A549 (cell line): Measurements from ENCODE around the gene IGF2. TPM values are rescaled to one million over a fixed set of nuclear protein-coding genes. Genes with fewer than 3 reads are reported as not detected.

Experiments used
- ATAC-seq, 2 experiments: fragments of 200-7000 bp in 1 of 2; fragments of >200 bp in 1 of 2; cut with Nextera tagmentation in 1 of 2; cut with Tn5 transposase in 1 of 2; 3 replicates each; pipeline versions ENCODE4 v1.8.0 to v1.9.1; 2018 to 2020; ENCODE audit warnings: mild to moderate bottlenecking in 1 of 2, moderate library complexity in 1 of 2
- CTCF ChIA-PET: fragments of 300-600 bp; sonication (Branson Sonifier 250); formaldehyde crosslinking; extraction: SDS; loops from one replicate; lab custom pipeline; 2021; ENCODE audit warnings: antibody characterized with exemption, inconsistent platforms; lab: Yijun Ruan, JAX
- POLR2A ChIA-PET: fragments of 350-600 bp; formaldehyde crosslinking; extraction: SDS; loops from one replicate; lab custom pipeline; 2021; ENCODE audit warnings: antibody characterized with exemption, inconsistent platforms; lab: Yijun Ruan, JAX
- DNase-seq, 2 experiments: peaks; one replicate each; pipeline versions ENCODE4 v3.0.0 to v3.0.0-alpha.2; 2011 to 2016; ENCODE audit warnings: low read depth in 1 of 2, low spot score in 1 of 2
- FAIRE-seq: peaks from 2 replicates; lab custom pipeline; 2011; peaks lifted over from hg19 to GRCh38; lab: Jason Lieb, UNC
- H3K27ac ChIP-seq, 2 experiments: fragments of >200 bp; sonication (Bioruptor Twin); formaldehyde crosslinking; 3 replicates each; pipeline ENCODE4 v1.5.1; 2016 to 2017
- H3K4me1 ChIP-seq: fragments of >200 bp; sonication (Bioruptor Twin); formaldehyde crosslinking; 3 replicates; pipeline ENCODE4 v1.6.1; 2016
- H3K4me2 ChIP-seq: fragments of >200 bp; sonication (Bioruptor Twin); formaldehyde crosslinking; 3 replicates; pipeline ENCODE4 v1.6.1; 2016
- H3K4me3 ChIP-seq: fragments of >200 bp; sonication (Bioruptor Twin); formaldehyde crosslinking; 3 replicates; pipeline ENCODE4 v1.5.1; 2016
- H3K9me3 ChIP-seq: fragments of >200 bp; sonication (Bioruptor Twin); formaldehyde crosslinking; 3 replicates; pipeline ENCODE4 v1.6.1; 2016
- BHLHE40 ChIP-seq: IDR thresholded peaks from 2 replicates; pipeline ENCODE4 v1.6.1; 2012; ENCODE audit warnings: low read depth, low read length, inconsistent platforms
- CHD2 ChIP-seq: fragments of 150-350 bp; IDR thresholded peaks from 2 replicates; pipeline ENCODE4 v1.6.1; 2014; ENCODE audit warnings: low read length; ENCODE audit not compliant: partially characterized antibody
- EHF ChIP-seq: fragments of 250-450 bp; sonication (Bioruptor Pico); IDR thresholded peaks from 2 replicates; pipeline ENCODE4 v1.5.0; 2020; ENCODE audit warnings: mild to moderate bottlenecking
- EP300 ChIP-seq, 2 experiments: fragments of >200 bp; sonication (Bioruptor Twin); formaldehyde crosslinking; IDR thresholded peaks; 2 replicates in 1 of 2; 3 replicates in 1 of 2; pipeline ENCODE4 v1.6.1; 2016 to 2017
- FOXS1 ChIP-seq: fragments of 250-450 bp; sonication (Bioruptor Pico); IDR thresholded peaks from 2 replicates; pipeline ENCODE4 v1.5.0; 2020; ENCODE audit warnings: mild to moderate bottlenecking, moderate library complexity
- GATA3 ChIP-seq: IDR thresholded peaks from 2 replicates; pipeline ENCODE4 v1.6.1; 2012; ENCODE audit warnings: borderline replicate concordance
- HES2 ChIP-seq: fragments of >200 bp; sonication (Bioruptor Twin); formaldehyde crosslinking; IDR thresholded peaks from 2 replicates; pipeline ENCODE4 v1.6.1; 2016
- HOXB13 ChIP-seq: fragments of 250-450 bp; sonication (Bioruptor Pico); IDR thresholded peaks from 2 replicates; pipeline ENCODE4 v1.5.0; 2020; ENCODE audit warnings: low read depth, mild to moderate bottlenecking, moderate library complexity
- HOXB5 ChIP-seq: fragments of 250-450 bp; sonication (Bioruptor Pico); IDR thresholded peaks from 2 replicates; pipeline ENCODE4 v1.5.0; 2020; ENCODE audit warnings: mild to moderate bottlenecking, moderate library complexity
- JUNB ChIP-seq: fragments of >200 bp; sonication (Bioruptor Twin); formaldehyde crosslinking; IDR thresholded peaks from 2 replicates; pipeline ENCODE4 v1.6.1; 2016
- MAX ChIP-seq: IDR thresholded peaks from 2 replicates; pipeline ENCODE4 v1.6.1; 2012
- PBX3 ChIP-seq: IDR thresholded peaks from 2 replicates; pipeline ENCODE4 v1.6.1; 2012
- PHF8 ChIP-seq: fragments of 200-600 bp; sonication (generic); IDR thresholded peaks from 2 replicates; pipeline ENCODE4 v1.6.1; 2016; ENCODE audit warnings: low read depth, mild to moderate bottlenecking, antibody characterized with exemption, moderate library complexity, borderline replicate concordance
- RAD21 ChIP-seq, 2 experiments: fragments of >200 bp in 1 of 2; sonication (Bioruptor Twin) in 1 of 2; formaldehyde crosslinking in 1 of 2; IDR thresholded peaks in 1 of 2; conservative IDR thresholded peaks in 1 of 2; 2 replicates in 1 of 2; 3 replicates in 1 of 2; pipeline ENCODE4 v1.6.1; 2012 to 2018; ENCODE audit warnings: inconsistent platforms in 1 of 2
- RARB ChIP-seq: fragments of 250-450 bp; sonication (Bioruptor Pico); IDR thresholded peaks from 2 replicates; pipeline ENCODE4 v1.8.0; 2021; ENCODE audit warnings: mild to moderate bottlenecking, moderate library complexity
- SREBF2 ChIP-seq: fragments of 450-650 bp; IDR thresholded peaks from 2 replicates; pipeline ENCODE4 v1.6.1; 2014; ENCODE audit warnings: mild to moderate bottlenecking, moderate library complexity
- USF2 ChIP-seq: fragments of 450-650 bp; IDR thresholded peaks from 2 replicates; pipeline ENCODE4 v1.6.1; 2014; ENCODE audit warnings: antibody characterized with exemption
- ZFP36 ChIP-seq: fragments of 450-650 bp; IDR thresholded peaks from 2 replicates; pipeline ENCODE4 v1.6.1; 2014; ENCODE audit warnings: borderline replicate concordance; ENCODE audit not compliant: partially characterized antibody
- ZNF302 ChIP-seq: fragments of 250-450 bp; sonication (Bioruptor Pico); IDR thresholded peaks from 2 replicates; pipeline ENCODE4 v1.9.0; 2021; ENCODE audit warnings: inconsistent platforms, mild to moderate bottlenecking, moderate library complexity
- WGBS: methylation state at CpG from one replicate; pipeline ENCODE4 v1.1.6; 2017; ENCODE audit errors: missing lambda C conversion rate; 5-methylcytosine and 5-hydroxymethylcytosine counted together
- polyA plus RNA-seq, 4 experiments: library from polyadenylated mRNA; depleted of rRNA in 3 of 4; stranded (reverse); fragments of >200 nt; fragmentation: RNase III in 1 of 4; extraction: RNeasy Plus Mini Kit Qiagen cat#74134 plus additional on column Dnase treatment in 1 of 4; gene quantifications; 2 replicates in 3 of 4; 3 replicates in 1 of 4; pipeline ENCODE4 v1.2.3, GENCODE V29; 2011 to 2017

IGF2 gene
- polyA plus RNA-seq, 2 of the 4 experiments (the other 2 are of a cell fraction): 2.0 to 2.9 TPM

DNA sequence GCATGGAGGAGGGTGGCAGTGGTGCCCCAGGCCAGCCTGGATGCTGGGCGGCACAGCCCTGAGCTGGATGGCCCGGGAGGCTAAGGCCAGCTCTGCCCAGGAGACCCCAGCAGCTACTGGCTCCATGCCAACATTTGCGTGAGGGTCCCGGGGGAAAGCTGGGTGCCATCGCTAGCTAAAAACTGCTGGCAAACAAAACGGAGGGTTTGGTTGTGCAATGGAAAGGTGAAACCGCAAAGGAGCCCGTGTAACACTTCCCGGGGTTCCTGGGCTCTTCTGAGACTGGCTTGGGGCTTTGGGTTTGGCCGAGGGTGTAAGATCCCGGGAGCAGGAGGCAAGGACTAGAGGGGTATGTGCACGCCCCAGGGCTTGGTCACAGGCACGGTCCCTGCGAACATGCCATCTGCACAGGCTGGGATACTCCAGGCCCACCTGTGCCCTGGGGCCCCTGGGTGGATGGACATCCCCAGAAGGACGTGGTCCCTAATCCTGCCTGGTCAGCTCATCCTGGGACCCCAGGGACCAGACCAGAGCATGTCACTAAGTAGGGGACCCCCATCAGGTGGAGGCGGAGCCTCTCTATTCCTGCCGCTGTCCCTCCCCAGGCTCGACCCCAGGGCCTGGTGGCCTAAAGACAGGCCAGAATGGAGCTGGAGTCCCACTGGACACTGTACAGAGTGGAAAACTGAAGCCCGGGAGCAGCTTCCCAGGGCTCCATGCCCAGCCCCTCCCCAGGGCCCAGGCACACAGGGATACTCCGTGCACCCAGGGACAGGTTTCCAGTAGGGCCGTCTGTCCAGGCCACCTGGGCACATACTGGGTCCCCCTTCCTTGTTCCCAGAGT is 44.6 kb downstream of the IGF2 start:
- TF ChIP-seq HES2 (no peak), ZFP36 (no peak), EHF (CRISPR knock-in tag) (no peak), HOXB5 (no peak), HOXB13 (CRISPR knock-in tag) (no peak), JUNB (no peak), FOXS1 (CRISPR knock-in tag) (no peak), RAD21 (conservative IDR thresholded peaks at IDR 0.05 in 1 of 2, IDR thresholded peaks at IDR 0.05 in 1 of 2) (no peak), BHLHE40 (no peak), GATA3 (no peak)
- TF ChIP-seq, all 56 proteins: peak for 0
- Histone ChIP-seq H3K4me3 (no peak overlapping the region), H3K4me1 (no peaks in the 10 kb centered on the region), H3K4me2 (no peak overlapping the region), H3K27ac (no peak overlapping the region), H3K9me3 (no peaks in the 10 kb centered on the region; the same call in 2 of the 3 replicates)
- DNase-seq: no peak
- POLR2A ChIA-PET: no interaction called here
- no peak for ATAC-seq
- CTCF ChIA-PET: interaction anchor here (0.9 to 7.8 kb wide), 4 partner anchors 21 to 262 kb away, joined by 3 to 59 read pairs (median 4); no protein-coding TSS in a partner anchor
- FAIRE-seq: no peak
- 71% methylated on average over 17 of the region's 21 CpGs for WGBS

GRCh38 chr11:2093575-2094353 is 45.4 kb downstream of the IGF2 start:
- no peak for TF ChIP-seq PHF8
- no peak for TF ChIP-seq CHD2
- no peak for TF ChIP-seq SREBF2
- no peak for TF ChIP-seq PBX3
- no peak for TF ChIP-seq ZNF302 (CRISPR knock-in tag)
- TF ChIP-seq EP300 (IDR thresholded peaks at IDR 0.05): no peak
- TF ChIP-seq RAD21 (conservative IDR thresholded peaks at IDR 0.05 in 1 of 2, IDR thresholded peaks at IDR 0.05 in 1 of 2): no peak
- no peak for TF ChIP-seq MAX
- TF ChIP-seq USF2: no peak
- no peak for TF ChIP-seq RARB (CRISPR knock-in tag)
- ChIA-PET POLR2A (no interaction called here), CTCF (interaction anchor here (0.9 to 7.8 kb wide), 7 partner anchors 22 to 261 kb away, joined by 3 to 59 read pairs (median 3); no protein-coding TSS in a partner anchor)
- WGBS: 80% methylated on average over 18 of the region's 18 CpGs
- H3K4me1 ChIP-seq: no peaks in the 10 kb centered on the region
- DNase-seq (no peak), ATAC-seq (no peak), FAIRE-seq (no peak)
- H3K9me3 ChIP-seq: no peaks in the 10 kb centered on the region; the same call in 2 of the 3 replicates
- H3K27ac ChIP-seq: no peak overlapping the region
- H3K4me3 ChIP-seq: no peak overlapping the region
- no peak overlapping the region for H3K4me2 ChIP-seq
